Right lobe of liver (tissue), 6 donors: Measurements from ENCODE around the gene ZCCHC7. TPM values are rescaled to one million over a fixed set of nuclear protein-coding genes. Genes with fewer than 3 reads are reported as not detected.

Source experiments
- ATAC-seq, 4 donors: fragments of 200-7000 bp; cut with Tn5 transposase; one replicate each; pipeline ENCODE4 v1.9.1; 2020; ENCODE audit warnings: mild to moderate bottlenecking in 4 of 4, moderate library complexity in 4 of 4
- DNase-seq, 3 donors: peaks; one replicate each; pipeline ENCODE4 v3.0.0-alpha.2; 2020
- H3K27ac ChIP-seq, 3 donors: fragments of 200-600 bp; one replicate each; pipeline ENCODE4 v1.8.0; 2022
- H3K27me3 ChIP-seq, 2 donors: fragments of 200-600 bp; one replicate each; pipeline ENCODE4 v1.8.0; 2022
- H3K36me3 ChIP-seq, 4 donors: fragments of 200-600 bp; sonication (generic) in 1 of 4; one replicate each; pipeline versions ENCODE4 v1.5.1 to v1.8.0; 2017 to 2022; ENCODE audit warnings: control low read depth in 1 of 4
- H3K4me1 ChIP-seq, 4 donors: fragments of 200-600 bp; sonication (generic) in 1 of 4; one replicate each; pipeline versions ENCODE4 v1.5.1 to v1.8.0; 2017 to 2022; ENCODE audit warnings: control low read depth in 1 of 4
- H3K4me3 ChIP-seq, 3 donors: fragments of 200-600 bp; one replicate each; pipeline ENCODE4 v1.8.0; 2022
- H3K9me3 ChIP-seq, 4 donors: fragments of 200-600 bp; sonication (generic) in 1 of 4; one replicate each; pipeline versions ENCODE4 v1.5.1 to v1.8.0; 2017 to 2022; ENCODE audit warnings: control low read depth in 1 of 4
- CTCF ChIP-seq, 4 donors: fragments of 200-600 bp in 3 of 4; fragments of 450-650 bp in 1 of 4; IDR thresholded peaks; one replicate each; pipeline versions ENCODE4 v1.5.1 to v1.8.0; 2016 to 2022; ENCODE audit warnings: antibody characterized with exemption in 4 of 4, mild to moderate bottlenecking in 2 of 4
- POLR2A ChIP-seq: fragments of 450-650 bp; IDR thresholded peaks from one replicate; pipeline ENCODE4 v1.6.1; 2017; ENCODE audit warnings: antibody characterized with exemption, mild to moderate bottlenecking
- WGBS: methylation state at CpG from one replicate; pipeline ENCODE4 v1.1.6; 2018; ENCODE audit warnings: low coverage, low lambda C conversion rate; ENCODE audit not compliant: insufficient coverage; ENCODE audit errors: missing lambda C conversion rate; 5-methylcytosine and 5-hydroxymethylcytosine counted together
- intact Hi-C, 2 donors: fragments of 100-400 bp; cut with DNase I; formaldehyde crosslinking; loops; one replicate each; pipeline versions ENCODE4 v1.11.2 to v1.14.1; 2022
- total RNA-seq, 6 experiments: library from RNA; depleted of rRNA in 2 of 6; stranded (reverse); fragments of >200 nt in 2 of 6; fragmentation: NEBNext Ultra II Directional in 3 of 6; extraction: Animal tissue kit (Norgen Biotek cat#: 25700) in 3 of 6; gene quantifications; one replicate each; pipeline versions ENCODE4 v1.1.0 to v1.2.4, GENCODE V29; 2016 to 2023
- donor health status: DM: no; HTN: yes; CAD: no.
- donor health status: DM: no; HTN: no; CAD: no.
- donor health status: DM: no; HTN: no; CAD: no.
- donor health status: DM: no; HTN: yes; CAD: no.
- donor health status: DM: no; HTN: yes; CAD: no.

Gene ZCCHC7
- total RNA-seq, 6 experiments from 2014 or later: 5.9 to 10.0 (median 7.2) TPM

GRCh38 chr9:37332578-37332977 lies 212.2 kb downstream of the ZCCHC7 start:
- no peak for ATAC-seq
- TF ChIP-seq POLR2A (no peak), CTCF (IDR thresholded peaks at IDR 0.05) (no peak)
- intact Hi-C loops: no loop called here

GRCh38 chr9:37333288-37333687 lies 212.9 kb downstream of the ZCCHC7 start:
- H3K4me1 ChIP-seq: peaks cover 0 to 2% (median 0%) of the 10 kb centered on the region in 4 donors
- H3K27ac ChIP-seq: no peak overlapping the region
- TF ChIP-seq CTCF (IDR thresholded peaks at IDR 0.05) (no peak), POLR2A (no peak)
- intact Hi-C loops: no loop called here
- ATAC-seq: no peak
- 37% methylated on average over 2 of the region's 2 CpGs for WGBS
- DNase-seq: no peak
- no peaks in the 10 kb centered on the region for H3K27me3 ChIP-seq
- H3K4me3 ChIP-seq: no peak overlapping the region
- H3K36me3 ChIP-seq: no peaks in the 10 kb centered on the region
- H3K9me3 ChIP-seq: no peaks in the 10 kb centered on the region

More at GRCh38 chr9:37332578-37332977, 212.2 kb downstream of the ZCCHC7 start:
- H3K36me3 ChIP-seq: no peaks in the 10 kb centered on the region
- DNase-seq: no peak
- no peak overlapping the region for H3K27ac ChIP-seq
- no peak overlapping the region for H3K4me3 ChIP-seq
- no peaks in the 10 kb centered on the region for H3K9me3 ChIP-seq
- no peaks in the 10 kb centered on the region for H3K27me3 ChIP-seq
- H3K4me1 ChIP-seq: peaks cover 0 to 9% (median 0%) of the 10 kb centered on the region in 4 donors

DNA sequence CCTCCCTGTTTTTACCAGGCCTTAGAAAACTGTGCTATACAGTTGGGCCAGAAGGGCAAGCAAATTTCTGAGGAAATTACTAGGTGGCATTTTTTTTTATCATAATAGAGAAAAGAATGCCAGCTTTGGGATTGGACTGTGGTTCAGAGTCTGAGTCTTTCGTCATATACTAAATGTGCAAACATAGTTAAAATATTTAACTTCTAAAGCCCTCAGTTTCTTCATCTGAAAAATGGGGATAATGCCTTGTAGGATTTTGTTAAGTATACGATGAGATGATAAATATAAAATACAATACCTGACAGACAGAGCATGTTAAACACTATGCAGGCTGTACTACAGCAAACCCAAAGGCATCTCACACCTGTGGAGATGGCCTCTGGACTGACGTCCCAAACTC lies 214.9 kb downstream of the ZCCHC7 start:
- Histone ChIP-seq H3K4me3 (no peak overlapping the region), H3K27ac (no peak overlapping the region), H3K4me1 (no peaks in the 10 kb centered on the region), H3K27me3 (no peaks in the 10 kb centered on the region), H3K36me3 (no peaks in the 10 kb centered on the region), H3K9me3 (no peaks in the 10 kb centered on the region)
- ATAC-seq: no peak
- WGBS: 84% methylated on average over 3 of the region's 3 CpGs
- DNase-seq: no peak
- intact Hi-C loops: no loop called here
- TF ChIP-seq CTCF (IDR thresholded peaks at IDR 0.05): no peak
- TF ChIP-seq POLR2A: no peak

DNA sequence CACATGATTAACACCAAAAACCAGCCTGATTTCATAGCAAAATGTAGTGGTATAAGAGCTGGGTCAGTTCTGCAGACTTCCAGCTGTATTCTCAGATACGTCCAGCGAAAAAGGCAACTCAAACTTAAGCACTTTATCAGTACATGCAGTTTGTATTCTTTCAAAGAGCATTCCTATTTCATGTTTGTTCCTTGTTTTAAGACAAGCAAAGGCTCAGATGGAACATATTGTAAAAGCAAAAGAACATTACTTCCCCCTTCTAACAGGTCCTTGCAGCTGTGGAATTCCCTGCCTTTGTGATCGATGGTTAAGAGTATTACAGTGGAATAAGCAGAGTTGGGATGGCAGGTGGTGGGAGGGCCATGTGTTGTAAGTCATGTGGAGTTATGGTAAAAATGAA lies 215.8 kb downstream of the ZCCHC7 start:
- H3K9me3 ChIP-seq: no peaks in the 10 kb centered on the region
- no peak for TF ChIP-seq POLR2A
- no peak for TF ChIP-seq CTCF (IDR thresholded peaks at IDR 0.05)
- no peak for DNase-seq
- intact Hi-C loops: no loop called here
- H3K4me1 ChIP-seq: no peaks in the 10 kb centered on the region
- ATAC-seq: no peak
- H3K27ac ChIP-seq: no peak overlapping the region
- H3K36me3 ChIP-seq: no peaks in the 10 kb centered on the region
- H3K27me3 ChIP-seq: no peaks in the 10 kb centered on the region
- no peak overlapping the region for H3K4me3 ChIP-seq
- WGBS: 81% methylated on average over 3 of the region's 3 CpGs

- intact Hi-C loops: no loop called here
- 89% methylated on average over 7 of the region's 7 CpGs for WGBS
- DNase-seq (no peak), ATAC-seq (no peak)
- no peak overlapping the region for H3K4me3 ChIP-seq
- H3K4me1 ChIP-seq: no peaks in the 10 kb centered on the region
- H3K27me3 ChIP-seq: no peaks in the 10 kb centered on the region
- no peak for TF ChIP-seq CTCF (IDR thresholded peaks at IDR 0.05)
- TF ChIP-seq POLR2A: no peak
- H3K36me3 ChIP-seq: no peaks in the 10 kb centered on the region
- H3K27ac ChIP-seq: no peak overlapping the region
- no peaks in the 10 kb centered on the region for H3K9me3 ChIP-seq
These were observed 217.0 kb downstream of the ZCCHC7 start for GRCh38 chr9:37337301-37337890.
